Measurements from ENCODE around the gene VWA5B1.
"Not testable (repeated sequence)": the region's sequence is repeated elsewhere in the genome, so short reads cannot be mapped to it uniquely, and the experiment has no call there.

Gene VWA5B1

DNA sequence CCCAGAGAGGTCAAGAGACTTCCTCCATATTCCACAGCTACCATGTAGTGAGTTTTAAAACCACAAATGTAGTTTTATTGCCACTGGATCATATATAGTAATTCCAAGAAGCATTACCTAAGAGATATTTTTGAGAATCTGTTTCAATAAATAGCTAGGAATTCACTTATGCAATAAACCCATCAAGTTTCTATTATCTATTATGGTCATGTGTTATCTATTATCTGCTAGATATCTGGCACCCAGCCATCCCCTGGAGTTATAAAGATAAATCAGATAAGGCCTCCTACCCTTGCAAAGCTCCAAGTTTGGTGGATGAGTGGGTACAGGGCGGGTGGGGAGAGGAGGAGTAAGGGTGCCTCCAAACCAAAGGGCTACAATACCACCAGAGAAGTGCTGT is 10.3 kb upstream of the VWA5B1 start:
- no peak for DNase-seq

DNA sequence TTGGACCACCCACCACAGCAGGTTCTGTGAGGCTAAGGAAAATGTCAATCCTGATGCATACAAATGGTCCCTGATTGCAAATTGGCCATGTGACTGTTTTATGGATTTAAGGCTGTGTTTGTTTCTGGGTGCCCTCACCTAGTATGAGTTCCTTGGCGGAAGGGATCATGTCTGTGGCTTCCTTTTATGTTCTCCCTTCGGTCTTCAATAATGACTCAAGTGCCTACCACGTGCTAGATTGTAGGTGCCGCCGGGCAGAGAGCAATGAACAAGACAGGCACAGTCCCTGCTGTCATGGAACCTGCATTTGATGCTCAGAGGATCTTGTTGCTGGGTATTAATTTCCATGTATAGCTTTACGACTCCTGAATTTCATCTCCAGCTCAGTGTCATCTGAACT is 9.8 kb upstream of the VWA5B1 start:
- DNase-seq: no peak

DNA sequence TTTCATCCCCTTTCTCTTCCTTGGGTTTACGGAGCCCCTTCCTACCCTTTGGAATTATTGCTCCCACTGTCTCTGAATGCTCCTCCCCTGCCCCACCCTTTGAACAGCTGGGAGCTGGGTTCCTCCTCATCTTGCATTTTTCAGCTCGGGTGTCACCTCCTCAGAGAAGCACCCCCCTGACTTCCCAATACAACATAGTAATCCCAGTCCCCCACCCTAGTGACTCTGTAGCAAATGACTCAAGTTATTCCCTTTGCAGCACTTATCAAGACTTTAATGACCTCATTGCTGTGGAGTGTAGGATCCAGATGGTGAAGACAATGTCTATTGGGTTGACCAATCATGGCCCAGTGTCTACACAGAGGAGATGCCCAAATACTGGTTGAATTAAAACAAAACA is 8.9 kb upstream of the VWA5B1 start:
- DNase-seq: no peak

DNA sequence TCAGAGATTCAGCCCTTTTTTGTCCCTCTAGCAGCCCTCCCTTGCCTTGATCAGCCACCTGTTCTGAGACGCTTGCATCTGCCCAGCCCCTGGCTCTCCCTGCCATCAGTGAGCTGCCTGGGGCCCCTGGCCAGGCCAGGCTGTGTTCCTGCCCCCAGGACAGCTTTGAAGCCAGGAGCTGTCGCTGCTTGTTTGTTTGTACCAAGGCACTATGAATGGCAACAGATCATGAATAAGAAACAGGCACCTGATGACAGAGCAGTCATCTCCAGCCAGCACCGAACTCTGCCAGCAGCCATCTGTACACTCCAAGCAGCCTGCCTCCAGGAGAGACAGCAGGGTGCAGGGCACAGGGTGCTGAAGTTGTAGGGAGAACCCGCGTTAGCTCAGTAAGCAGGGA is 8.1 kb upstream of the VWA5B1 start:
- no peak for DNase-seq

DNA sequence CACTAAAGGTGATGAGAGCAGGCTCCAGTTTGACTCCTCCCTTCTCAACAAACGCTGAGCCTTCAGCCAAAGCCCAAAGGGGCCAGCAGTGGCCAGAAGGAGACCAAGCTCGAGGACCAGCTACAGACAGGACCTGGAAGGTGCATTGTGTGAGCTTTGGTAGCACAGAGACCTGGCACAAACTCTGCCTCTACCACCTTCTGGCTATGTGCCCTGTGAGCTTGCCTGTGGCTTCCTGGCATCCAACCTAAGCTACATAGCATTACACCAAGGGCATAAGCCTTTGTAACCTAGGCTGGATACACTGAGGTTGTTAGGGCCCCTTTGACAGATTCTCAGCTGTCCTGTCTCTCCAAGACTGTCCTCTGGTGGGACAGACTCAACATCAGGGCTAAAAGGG is 6.6 kb upstream of the VWA5B1 start:
- DNase-seq: no peak

DNA sequence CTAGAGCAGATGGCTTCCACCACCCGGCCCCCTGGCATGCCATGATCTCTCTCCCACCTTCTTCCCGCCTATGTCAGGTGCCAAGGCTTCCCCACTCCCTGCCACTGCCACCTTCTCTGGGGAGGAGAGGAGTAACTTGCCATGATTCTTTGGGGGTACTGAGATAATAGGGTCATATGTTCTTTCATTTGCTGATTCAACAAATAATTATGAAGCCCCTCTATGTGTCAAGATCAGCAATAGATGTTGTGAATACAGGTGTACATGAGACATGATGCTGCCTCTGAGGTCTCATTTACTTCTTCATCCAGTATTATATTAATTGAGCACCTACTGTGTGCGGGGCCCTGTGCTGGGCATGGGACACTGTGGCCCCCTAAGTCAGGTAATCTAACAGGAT is 6.0 kb upstream of the VWA5B1 start:
- DNase-seq: no peak

DNA sequence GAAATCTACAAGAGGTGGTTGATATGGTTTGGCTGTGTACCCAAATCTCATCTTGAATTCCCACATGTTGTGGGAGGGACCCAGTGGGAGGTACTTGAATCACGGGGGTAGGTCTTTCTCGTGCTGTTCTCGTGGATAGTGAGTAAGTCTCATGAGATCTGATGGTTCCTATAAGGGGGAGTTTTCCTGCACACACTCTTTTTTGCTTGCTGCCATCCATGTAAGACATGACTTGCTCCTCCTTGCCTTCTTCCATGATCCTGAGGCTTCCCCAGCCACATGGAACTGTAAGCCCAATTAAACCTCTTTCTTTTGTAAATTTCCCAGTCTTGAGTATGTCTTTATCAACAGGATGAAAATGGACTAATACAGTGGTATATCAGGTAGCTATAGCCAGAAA is 5.2 kb upstream of the VWA5B1 start:
- DNase-seq: no peak

DNA sequence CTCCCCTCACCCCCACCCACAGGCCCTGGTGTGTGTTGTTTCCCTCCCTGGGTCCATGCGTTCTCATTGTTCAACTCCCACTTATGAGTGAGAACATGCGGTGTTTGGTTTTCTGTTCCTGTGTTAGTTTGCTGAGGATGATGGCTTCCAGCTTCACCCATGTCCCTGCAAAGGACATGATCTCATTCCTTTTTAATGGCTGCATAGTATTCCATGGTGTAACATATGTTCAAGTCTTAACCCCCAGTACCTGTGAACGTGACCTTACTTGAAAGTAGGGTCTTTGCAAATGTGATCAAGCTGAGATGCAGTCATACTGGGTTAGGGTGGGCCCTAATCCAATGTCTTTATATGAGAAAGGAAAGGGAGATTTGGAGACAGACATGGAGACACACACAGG is 3.0 kb upstream of the VWA5B1 start:
- not testable (repeated sequence) for DNase-seq

DNA sequence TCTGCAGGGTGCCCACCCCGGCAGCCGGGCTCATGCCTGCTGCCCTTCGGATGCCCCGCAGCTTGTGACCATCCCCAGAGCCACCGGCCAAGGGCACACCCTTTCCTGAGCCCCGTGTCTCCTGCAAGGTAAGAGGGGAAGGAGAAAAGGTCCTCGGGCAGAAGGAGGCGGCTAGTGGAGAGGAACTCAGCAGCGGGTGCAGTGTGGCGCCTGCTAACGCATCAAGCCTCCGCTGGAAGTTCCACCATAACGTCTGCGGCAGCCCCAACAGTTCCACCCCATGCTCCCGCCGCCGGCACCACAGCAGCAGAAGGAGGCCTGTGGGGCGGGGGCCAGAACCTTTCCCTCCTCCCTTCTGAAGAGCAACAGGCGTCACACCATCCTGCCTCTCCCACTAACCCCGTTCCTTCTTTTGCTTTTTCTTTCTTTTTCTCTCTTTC is 990 bp downstream of the VWA5B1 start:
- no peak for DNase-seq

DNA sequence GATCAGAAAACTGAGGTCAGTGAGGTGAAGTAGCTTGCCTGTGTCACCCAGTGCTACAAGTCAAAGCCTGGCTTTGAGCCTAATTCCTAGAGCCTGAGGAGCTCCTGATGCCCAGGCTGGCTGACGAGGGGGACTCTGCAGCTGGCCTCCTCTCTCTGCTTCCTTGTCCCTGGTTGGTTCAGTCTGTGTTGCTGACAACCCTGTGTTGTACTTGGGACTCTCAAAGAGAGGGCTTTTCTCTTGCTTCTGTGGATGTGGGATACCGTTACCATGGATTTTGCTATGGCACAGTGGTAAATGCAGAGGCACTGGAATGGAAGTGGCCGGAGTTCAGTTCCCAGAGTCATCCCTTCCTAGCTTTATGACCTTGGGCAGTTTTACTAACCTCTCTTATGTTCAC is 8.0 kb downstream of the VWA5B1 start:
- DNase-seq: no peak

DNA sequence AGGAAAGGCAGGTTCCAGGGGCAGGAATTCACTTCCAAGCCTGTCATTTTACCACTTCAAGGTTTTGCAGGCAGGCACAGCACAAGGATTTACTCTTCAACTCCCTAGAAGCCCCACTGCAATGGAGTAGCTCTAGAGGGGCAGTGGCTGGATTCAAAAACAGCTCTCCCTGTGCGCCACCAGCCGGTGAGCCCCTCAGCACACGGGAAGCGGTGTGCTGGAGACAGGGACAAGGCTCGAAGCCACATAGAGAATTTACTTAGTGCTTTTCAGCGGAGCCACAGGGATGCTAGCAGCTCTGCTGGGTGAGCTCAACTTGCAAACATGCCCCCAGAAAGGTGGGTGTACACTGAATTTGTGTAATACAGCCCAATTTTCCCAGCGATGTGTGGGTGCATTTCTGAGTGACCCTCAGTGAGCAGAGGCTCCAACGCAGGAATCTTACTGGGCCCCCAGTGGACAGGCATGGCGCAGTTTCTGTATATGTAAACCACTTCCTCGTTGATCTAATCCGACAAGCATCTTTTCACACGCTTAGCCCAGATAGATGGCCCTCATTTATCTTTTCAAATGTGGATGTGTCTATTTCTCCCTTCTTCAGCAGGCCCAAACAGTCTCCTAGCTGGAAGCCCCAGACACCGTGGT is 10.9 kb downstream of the VWA5B1 start:
- DNase-seq: no peak

DNA sequence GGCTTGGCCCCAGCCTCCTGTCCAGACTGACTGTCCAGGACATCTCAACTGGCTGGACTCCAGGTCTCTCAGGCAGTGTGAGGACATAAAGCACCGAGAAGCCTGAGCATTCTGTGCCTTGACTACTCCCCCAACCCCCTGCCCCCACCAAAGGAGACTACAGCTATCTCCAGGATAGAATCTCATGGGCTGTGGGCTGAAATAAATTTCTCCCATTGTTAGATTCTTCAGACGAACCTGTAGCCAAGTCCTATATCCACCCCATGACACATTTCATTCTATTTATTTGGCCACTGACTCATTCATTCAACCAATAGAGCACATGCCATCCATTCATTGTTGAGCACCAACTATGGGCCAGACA is 11.4 kb downstream of the VWA5B1 start:
- DNase-seq: no peak

DNA sequence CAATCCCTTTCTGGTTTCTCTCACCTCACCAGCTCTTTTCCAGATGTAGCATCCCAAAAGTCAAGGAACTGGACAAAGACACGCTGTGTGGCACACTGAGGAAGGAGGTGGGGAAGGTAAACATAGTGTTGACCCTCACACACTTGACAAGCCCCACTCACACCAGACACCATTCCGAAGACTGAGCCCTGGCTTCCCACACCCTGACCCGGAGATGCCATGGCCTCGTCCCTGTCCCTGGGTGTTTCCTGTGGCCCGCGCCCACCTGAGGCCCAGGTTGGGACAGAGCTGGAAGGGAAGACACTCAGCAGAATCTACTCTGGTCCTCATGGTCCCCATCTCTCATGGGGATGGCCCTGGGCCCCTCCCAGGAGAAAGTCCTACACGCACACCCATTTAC is 16.4 kb downstream of the VWA5B1 start:
- DNase-seq: no peak

DNA sequence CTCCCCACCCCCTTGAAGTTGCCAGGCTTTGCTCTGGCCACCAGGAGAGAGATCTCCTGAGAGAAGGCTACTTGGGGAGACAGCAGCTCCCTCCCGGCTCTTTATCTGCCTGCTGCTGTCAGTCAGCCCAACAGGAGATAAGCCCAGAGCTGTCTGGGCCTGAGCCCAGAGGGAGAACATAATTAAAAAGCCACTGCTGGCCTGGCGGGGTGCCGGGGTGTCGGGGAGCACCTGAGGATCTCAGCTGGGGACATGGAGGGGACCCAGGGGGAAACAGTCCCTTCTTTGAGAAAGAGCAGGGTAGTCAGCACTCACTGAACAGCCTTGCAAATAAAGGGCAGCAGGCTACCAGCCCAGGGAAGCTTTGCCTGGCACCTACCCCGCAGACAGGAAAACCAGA is 17.9 kb downstream of the VWA5B1 start:
- DNase-seq: no peak

DNA sequence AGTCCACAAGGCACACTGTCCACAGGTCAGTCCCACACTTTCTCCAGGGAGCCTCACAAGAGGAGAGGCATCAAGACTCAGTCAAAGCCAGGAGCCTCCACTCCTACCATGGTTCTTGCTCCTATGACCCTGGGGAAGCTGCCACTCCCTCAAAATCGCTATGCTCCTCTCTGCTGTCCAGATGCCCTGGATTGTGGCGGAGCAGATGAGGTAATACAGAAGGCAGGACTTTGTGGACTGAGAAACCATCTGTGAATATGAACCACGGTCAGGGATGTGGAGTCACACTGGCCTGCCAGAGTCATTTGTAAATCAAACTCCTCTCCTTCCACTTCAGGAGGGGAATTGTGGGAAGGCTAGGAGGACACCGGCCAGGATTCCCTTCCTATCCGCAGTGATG is 20.6 kb downstream of the VWA5B1 start:
- no peak for DNase-seq

DNA sequence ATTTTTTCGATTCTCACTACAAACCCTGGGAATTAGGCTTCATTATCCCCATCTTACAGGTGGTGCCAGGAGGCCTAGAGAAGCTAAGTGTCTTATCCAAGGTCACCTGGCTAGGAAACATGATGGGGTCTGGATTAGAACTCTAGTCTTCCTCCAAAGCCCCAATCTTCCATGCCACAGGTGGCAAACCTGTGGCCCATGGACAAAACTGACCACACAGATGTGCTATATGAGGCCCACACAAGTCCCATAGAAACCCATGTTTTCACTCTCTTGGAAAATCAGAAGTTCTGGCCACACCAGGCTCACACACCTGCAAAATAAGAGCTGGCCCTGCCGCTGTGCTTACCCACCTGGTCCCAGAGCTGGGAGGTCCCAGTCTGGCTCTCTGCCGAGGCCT is 21.6 kb downstream of the VWA5B1 start:
- no peak for DNase-seq

DNA sequence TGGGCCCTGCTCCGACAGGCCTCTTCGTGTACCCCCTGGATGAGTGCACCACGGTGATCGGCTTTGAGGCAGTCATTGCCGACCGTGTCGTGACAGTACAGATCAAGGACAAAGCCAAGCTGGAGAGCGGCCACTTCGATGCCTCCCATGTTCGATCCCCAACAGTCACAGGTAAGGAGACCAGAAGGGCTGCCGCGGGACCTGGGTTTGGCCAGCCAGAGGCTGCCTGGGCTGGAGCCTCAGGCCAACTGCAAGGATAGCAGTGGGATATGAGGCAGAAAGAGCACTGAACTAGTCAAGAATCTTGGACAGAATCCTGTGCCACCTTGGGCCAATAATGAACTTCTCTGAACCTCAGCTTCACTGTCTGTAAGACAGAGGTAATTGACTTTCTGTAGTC is 22.1 kb downstream of the VWA5B1 start:
- no peak for DNase-seq

DNA sequence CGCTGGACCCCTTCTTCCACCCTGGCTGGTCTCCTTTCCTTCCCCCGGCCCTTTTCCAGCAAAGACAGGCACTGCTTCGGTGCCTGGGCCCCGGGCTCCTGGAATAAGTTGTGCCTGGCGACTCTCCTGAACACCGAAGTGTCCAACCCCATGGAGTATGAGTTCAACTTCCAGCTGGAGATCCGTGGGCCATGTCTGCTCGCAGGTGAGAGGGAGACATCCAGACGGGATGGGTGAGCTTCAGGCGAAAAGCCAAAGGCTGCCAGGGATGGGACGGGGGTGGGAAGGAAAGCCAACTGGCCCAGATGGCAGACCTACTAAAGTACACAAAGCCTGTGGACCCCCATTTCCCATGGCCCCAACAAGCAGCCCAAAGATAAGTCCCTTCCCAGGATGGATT is 26.8 kb downstream of the VWA5B1 start:
- no peak for DNase-seq

DNA sequence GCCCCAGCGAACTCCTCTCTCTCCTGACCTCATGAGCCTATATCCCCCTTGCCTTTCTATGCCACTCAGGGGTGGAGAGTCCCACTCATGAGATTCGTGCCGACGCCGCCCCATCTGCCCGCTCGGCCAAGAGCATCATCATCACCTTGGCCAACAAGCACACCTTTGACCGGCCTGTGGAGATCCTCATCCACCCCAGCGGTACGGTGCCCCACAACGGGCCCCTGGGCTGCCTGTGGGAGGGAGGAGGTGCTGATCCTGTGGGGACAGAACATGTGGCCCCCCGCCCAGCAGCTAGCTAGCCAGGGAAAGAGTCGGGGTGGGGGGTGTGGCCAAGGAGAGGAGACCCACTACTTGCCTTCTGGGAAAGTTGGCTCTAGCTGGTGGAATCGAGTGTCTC is 27.8 kb downstream of the VWA5B1 start:
- no peak for DNase-seq

DNA sequence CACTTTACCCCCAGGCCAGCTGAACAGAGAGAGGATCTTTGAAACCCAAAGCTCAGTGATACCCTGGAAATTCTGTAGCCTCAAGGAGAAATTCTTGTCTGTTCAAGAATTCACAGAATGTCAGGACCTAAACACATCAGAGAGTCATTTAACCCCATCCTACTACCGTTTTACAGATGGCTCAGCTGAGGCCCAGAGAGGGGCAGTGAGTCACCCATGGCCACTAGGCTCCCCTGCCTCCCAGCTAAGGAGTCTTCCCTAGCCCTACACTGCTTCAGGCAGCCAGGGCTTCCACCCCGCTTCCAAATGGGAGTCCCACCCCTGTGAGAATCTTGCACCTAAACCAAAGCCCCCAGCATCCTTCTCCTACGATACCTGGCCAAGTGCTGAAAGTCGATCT is 28.3 kb downstream of the VWA5B1 start:
- DNase-seq: no peak

DNA sequence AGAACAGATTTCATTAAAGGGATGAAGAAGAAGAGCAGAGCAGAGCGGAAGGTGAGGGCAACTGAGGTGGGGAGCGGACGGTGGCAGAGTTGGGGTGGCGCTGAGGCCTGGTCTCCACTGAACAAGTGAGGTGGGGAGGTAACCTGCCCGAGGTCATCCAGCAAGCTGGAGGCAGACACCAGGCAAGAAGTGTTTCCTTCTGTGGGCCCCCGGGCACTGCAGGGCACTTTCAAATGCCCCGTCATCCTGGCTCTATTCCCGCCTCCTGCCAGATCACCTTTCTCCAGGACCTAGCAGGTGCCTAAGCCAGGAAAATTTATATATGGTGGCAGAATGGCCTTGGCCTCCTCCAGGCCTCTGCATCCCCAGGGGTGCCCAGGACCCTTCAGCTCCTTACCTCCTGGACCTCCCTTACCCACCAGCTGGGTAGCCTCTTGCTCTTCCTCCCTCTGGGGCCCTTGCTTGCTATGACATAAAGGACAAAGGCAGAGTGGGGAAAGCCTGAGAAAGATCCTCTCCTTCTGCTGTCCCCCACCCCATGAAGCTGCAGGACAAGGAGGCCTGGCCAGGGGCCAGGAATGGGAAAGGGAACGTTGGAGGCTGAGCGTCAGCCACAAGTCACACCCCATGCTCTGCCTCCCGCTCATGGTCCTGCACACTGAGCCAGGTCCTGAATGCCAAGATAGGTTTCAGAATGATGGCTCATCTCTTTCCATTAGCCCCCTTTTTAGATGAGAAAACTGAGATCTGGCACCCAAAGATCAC is 29.0 kb downstream of the VWA5B1 start:
- DNase-seq: no peak

DNA sequence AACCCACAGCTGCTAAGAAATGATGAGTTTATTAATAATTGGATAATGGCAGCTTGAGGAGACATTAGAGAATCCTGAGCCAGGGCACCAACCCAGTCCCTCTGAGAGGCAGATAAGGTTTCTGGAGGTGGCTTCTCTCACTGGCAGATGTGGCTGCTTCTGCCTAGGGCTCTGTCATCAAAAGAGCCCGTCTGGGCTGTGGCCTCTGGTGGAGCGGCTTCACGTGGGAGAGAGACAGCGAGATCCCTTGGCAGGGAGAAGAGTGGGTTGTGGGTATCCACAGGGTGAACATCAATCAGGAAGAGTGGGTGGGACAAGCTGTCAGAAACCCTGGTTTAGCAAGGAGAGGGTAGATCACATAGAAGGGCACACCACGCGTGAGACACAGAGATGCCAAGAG is 30.0 kb downstream of the VWA5B1 start:
- no peak for DNase-seq

DNA sequence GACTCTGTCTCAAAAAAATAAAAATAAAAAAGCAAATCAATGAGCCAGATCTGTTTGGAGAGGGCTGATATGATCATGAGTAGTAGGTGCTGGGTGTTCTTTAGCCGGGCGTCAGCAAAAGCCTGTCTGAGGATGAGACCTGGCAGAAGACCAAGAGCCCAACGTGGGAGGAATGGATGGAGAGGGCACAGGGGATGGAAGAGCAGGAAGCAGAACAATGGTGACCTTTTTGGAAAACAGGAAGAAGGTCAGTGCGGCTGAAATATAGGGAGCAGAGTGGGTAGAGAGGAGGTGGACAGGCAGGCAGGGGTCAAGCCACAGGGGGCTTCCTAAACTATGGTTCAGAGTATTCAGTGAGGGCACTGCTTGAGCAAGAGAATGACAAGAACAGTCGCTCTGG is 30.9 kb downstream of the VWA5B1 start:
- no peak for DNase-seq

DNA sequence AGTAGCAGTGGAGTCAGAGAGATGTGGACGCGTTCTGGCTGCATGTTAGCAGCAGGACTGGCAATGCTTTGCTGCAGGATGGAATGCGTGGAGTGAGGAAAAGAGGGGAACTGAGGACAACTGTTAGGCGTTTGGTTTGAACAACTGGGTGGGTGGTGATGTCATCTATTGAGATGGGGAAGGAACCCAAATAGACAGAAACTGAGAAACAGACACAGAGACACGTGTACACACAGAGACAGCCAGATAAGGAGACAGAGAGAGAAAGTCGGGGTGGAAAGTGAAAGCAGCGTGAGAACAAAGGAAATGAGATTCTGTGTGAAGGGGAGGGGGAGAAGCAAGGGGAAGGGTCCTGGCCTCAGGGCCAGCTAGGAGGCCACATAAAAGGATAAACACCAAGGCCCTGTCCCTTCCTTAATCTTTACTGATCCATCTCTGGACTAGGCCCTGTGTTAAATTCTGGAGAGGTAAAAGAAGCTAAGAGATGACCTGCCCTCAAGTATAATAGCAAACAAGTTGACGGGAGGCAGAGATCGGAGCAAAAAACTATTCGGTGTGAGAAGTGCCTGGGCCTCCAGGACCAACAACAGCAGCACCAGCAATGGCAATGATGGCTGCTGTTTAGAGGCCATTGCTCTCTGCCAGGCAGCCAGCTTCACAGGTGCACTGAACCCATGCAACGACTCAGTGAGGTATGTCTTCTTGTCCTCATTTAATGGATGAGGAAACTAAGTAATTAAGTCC is 31.6 kb downstream of the VWA5B1 start:
- DNase-seq: no peak
